ENCODE data around the gene OTUD5.
A peak's percentile ranks its signal among the peaks of the same experiment; 100 is the strongest.

The OTUD5 gene

DNA sequence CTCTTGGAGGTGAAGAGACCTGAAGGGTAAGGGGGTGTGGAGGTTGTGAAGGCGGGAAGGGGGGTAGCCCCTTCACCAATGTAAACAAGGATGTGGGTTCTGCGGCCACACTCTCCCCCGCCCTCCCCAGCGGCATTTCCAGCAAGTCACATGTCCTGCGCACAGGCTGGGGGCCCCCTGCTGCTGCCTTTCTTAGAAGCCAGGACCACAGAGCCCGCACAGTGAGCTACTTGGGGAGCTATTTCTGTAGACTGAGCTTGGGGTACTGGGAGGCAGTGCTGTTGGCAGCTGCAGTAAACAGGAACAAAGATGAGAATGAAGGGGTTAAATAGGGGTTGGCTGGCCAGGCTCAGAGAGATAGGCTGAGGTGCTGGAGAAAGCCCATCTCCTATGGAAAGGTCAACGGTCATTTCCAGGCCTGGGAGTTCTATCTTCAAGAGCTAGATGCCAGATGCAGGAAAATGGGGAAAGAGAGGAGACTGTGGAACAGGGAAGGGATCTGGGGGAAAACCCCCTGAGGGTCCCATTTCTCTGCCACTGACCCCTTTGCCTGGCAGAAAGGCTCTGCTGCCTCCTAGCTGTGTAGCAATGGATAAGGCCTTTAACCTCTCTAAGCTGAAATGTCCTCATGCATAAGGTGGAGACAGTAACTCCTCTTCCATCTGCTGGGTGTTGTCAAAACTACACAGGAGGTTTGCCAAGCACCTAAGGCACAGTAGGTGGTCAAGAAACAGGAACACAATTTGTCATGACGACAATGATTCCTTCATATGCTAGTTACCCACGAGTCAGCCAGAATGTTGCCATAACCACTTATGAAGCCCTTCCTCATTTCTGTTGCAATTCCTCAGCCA is 20.1 kb downstream of the OTUD5 start:
- DNase-seq, result peak; percentile 84 to 85

DNA sequence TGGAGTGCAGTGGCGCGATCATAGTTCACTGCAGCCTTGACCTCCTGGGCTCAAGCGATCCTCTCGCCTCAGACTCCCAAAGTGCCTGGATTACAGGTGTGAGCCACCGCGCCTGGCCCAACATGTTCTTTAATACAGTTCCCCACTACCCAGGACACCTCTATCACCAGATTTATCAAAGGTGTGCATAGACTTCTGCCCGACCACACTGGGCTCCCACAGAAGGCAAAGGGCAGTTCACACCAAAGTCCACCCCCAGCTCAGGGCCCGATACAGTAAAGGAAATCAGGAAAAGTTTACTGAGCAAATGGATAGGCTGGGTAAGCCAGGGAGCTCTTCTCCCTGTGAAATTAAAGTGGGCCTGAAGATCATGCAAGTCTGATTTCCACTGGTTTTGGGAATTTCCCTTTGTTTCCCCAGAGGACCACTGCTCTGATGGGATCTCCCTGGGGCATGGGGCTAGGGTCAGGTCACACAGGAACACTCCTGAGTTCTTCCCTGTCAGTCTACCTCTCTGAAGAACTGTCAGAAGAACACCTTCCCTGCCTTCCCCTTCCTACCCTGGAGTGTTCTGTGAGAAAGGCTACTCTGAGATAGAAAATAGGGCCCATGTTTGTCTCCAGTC is 20.9 kb downstream of the OTUD5 start:
- DNase-seq, result no peak

DNA sequence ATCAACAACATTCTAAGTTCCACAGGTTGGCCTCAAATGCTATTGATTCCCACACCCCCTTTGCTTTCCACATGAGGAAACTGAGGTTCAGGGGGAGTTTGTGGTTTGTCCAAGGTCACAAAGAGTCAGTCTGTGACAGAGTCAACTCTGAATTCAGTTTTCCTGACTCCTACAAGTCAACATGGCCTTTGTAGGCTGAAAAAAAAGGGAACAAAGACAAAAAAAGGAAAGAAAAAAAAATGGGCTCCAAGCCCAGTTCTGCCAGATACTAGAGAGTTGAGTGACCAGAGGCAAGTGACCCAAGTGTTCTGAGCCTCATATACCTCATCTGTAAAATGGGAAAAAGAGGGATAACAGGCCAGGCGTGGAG is 22.1 kb downstream of the OTUD5 start:
- DNase-seq, result no peak

DNA sequence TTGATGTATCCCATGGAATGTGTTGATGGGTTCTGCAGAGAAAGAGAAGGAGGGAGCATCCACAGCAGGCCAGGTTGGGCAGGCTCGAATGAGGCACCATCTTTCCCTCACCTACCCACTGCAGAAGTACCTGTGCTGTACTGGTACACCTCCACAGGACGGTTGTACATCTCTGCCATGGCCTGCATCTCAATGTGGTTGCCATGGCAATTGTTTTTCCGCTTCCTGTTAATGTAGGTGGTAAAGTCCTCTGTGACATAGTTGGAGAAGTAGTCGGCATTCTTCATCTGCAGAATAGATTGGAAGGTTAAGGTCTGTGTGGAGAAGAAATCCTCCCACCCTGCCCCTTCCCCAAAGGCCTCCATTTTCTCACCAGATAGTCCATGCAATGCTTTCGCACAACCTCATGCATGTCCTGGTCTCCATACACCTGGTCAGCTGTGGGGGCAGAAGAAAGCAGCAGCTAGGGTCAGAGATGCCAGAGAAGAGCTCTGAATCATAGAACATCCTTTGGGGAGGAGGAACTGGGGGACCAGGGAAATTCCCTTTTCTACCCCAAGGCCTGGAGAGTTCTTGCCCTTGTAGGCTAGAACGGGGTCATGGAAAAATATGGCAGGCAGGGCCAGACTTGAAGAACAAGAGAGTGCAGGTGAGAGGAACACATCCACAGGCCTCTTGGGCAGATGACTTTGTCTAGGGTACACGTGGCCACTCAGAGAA is 22.7 kb downstream of the OTUD5 start:
- no peak for DNase-seq

DNA sequence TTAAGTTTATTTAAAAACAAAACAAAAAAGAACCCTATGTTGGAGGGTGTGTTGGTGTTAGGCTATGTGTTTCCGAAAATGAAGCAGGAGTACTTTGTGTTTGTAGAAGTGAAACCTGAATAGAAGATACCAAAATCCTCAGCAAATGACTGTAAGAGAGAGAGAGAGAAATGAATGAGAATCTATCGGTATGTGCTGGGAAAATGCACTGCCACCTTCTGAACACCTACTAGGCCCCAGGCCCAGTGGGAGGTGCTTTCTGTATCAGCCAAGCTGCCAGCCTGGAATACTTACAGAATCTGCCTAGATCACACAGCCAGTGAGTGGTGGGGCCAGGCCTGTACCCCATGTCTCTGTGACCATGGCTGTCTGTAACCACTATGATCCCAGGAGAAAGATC is 23.6 kb downstream of the OTUD5 start:
- DNase-seq, result no peak

DNA sequence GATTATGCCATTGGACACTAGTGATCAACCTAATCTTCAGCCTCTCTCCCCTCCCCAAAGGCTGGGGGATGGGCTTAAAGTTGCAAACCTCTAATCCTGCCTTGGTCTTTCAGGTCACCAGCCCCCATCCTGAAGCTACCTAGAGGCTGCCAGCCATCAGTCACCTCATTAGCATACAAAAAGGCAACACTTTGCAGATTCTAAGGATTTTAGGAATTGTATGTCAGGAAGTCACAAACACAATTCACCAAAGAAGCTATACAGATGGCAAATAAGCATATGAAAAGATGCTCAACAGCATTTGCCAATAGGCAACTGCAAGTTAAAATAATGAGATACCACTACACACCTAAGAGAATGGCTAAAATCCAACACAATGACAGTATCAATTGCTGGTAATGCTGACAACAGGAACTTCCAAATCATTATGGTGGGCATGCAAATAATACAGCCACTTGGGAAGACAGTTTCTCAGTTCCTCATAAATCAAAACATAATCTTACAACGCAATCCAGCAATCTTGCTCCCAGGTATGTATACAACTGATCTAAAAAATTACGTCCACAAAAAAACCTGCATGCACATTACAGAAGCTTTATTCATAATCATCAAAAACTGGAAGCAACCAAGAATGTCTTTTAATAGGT is 29.5 kb downstream of the OTUD5 start:
- no peak for DNase-seq

DNA sequence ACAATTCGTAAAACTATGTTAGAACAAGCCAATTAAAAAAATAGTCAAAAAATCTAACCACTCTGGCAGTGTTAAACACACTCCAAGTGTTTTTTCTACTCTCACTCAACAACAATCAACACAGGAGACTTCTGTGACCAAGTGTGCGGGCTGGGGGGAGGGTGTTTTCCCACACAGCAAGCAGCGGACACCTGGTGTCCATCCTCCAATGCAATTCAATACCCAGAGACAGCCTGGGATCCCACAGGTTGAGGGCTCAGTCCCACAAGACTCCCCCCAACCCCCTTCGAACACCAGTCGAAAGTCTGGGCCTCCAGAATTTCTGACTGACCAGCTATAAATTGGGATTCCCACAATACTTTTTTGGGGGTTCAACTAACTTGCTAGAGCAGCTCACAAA is 30.3 kb downstream of the OTUD5 start:
- no peak for DNase-seq

DNA sequence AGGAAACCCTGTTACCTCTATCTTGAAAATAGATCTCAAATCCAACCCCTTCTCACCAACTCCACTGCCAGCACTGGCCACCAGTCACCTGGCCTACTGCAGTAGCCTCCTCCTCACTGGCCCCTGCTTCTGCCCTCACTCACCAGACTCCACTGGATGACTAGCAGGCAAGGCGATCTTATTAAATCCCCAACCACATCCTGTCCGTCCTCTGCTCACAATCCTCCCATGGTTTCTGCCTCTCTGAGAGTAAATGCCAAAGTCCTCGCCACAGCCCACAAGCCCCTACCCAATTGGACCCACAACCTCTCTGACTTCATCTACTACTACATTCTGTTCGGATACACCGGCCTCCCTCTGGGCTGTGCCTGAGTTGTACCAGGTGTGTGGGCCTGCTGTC is 33.1 kb downstream of the OTUD5 start:
- DNase-seq, result no peak

DNA sequence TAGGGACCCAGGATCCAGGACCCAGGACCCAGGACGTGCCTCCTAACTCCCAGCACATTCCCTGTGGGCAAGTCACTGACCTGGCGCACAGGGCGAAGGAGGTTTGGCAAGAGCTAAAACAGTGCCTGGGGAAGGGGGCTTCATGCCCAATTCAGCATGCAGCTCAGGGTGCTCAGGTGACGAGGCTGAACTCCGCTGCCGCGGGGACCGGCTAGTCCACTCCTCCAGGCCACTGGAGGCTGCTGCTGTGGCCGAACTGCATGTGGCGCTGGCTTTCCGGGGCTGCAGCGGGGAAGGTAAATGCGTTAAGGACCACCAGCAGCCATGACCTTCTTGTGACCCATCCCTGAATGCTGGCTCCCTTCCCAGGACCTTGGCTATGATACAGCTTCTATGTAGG is 33.6 kb downstream of the OTUD5 start:
- DNase-seq, result no peak

DNA sequence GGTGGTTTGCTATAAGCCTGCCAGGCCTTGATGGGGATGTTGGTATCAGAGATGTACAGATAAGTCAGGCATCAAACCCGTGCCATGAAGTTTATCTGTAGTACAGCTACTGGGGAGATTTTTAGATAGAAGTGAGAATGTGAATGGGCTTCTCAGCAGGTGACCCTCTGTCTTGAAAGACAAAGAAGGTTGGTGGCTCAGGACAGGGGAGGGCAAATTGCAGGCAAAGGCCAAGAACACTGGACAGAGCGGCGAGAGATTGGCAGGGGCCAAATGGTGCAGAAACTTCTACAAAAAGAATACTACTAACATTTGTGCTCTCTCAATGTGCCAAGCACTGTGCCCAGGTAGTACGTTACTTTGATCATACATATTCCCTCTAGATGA is 36.7 kb downstream of the OTUD5 start:
- DNase-seq, result no peak

DNA sequence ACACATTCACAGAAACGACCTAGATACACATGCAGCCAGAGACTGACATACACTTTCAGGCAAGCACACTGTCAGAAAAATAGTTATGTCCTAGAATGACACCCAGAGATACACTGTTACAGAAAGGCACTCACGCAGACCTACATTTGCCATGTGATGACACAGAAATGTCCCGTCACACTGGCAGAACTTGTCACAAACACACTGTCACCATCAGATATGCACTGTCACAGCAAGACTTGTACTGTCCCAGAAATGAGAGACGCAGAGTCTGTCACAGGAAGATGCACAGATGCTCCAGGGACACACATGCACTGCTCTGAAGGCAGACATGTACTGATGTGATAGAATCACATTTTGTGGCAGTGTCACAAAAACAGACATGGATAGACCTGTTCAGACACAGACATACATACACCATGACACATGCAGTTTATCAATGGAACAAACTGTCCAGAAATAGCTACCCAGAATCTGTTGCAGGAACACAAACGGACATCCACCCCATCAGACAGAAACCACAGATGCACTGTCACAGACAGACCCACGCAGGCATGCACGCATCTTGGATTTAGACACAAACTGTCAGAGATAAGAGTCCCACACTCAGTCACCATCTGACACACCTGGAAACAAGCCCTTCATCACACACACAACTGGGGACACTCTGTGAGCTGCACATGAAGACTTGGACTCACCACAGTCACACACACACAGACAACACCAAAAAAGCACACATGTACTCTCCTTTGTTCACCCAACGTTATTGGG is 37.3 kb downstream of the OTUD5 start:
- DNase-seq, result no peak

DNA sequence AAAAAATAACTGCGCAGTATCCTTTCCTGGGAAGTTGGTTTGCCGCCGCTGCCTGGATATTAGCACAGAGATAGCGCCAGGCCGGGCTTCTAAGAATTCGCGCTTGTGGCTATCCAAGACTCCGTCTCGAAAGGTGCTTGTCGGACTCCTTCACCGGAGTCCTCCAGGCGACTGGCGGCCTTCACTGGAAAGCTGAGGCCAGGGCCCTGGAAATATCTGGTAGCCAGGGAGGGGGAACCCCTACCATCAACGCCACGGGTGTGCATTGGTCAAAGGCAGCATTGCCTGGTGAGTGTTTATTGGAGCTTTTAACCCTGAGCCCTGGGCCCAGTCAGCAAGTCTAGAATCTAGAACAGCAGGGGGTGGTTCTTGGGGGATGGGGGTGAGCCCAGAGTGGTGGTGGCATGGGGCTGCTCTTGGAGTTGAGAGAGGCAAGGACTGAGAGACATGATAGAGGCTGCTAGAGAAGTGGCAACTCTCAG is 38.0 kb downstream of the OTUD5 start:
- no peak for DNase-seq

DNA sequence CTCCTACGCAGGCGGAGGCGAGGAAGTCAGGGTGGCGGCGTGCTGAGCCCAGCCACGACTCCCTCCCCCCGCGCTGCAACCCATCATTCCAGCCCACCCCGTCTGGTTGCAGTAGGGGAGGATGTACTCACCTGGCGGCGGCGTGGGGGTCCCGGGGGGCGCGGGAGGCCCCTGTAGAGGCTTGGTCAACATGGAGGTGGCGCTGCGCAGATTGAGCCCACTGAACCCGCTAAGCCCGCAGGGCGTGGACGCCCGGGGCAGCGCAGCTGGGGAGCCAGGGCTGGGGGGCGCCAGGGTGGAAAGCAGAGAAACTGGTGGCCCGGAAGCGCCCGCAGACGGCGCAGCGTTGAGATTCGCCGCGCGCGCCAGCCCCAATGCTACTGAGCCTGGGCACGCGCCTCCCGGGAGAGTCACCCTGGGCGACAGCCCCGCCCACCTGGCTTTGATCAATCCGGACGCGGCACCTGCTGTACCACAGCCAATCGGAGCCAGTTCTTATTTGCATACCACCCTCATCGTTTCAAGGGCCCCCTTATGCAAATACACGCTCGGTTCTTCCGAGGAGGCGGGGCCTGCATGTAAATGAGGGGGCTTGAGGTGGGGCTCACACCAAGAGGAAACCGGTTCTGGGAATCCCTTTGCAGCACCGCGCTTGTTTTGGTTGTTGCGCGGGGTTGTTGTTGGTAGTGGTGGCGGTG is 38.6 kb downstream of the OTUD5 start, which contains the start of gene PIM2:
PIM2 (minus strand) TSS at position 382 of the 698 bp plus-strand sequence; CDS start at position 192, 190 bp downstream.
- DNase-seq, result peak; percentile 88 to 91

DNA sequence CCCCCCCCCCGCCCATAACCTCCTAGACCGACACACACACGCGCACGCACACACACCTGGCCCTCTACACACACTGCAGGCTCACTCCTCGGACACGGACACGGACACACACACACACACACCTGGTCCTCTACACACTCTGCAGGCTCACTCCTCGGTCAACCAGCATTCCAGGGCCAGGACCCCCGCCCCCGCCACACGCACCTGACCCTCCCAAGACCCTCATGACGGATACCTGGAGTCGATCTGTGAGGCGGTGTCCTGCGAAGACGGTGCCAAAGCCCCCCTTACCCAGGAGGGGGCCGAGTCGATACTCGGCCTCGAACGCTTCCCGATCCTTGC is 39.1 kb downstream of the OTUD5 start:
- DNase-seq, result no peak

DNA sequence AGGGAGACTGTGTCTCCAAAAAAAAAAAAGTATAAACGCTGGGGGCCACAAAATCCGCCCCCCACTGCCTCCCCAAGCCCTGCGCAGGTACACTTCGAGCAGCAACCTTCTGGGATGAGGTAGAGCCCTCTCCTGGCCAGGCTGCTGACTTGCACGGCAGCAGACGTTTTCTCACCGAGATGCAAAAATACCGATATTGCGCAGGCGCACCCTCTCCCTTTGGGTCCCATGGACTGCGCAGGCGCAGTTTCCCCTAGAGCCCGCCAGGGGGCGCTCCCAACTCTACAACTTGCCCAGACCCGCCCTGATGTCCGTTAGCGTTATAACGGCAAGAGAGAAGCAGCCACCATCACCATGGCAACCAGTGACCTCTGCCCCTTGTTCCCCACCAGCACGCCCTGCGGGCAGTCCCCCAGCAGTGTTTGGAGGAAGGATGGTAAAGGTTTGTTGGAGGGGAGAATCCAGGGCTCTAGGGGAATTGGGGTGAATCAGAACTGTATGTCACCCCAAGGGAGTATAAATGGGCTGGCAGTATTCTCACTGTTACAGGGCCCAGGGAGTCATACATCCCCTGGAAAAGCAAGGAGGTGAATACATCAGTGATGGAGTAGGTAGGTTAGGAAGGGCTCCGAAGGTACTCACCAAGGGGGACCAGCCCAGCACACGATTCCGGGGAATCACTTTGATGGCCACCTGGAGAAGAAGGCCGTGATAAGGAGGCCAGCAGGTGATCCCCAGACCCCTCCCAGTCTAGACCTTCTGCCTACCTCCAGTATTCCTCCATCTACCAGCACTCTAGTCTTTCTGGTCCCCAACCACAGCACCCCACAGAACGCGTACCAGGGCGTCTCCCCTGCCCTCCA is 40.0 kb downstream of the OTUD5 start:
- peak; percentile 83 to 84 for DNase-seq

DNA sequence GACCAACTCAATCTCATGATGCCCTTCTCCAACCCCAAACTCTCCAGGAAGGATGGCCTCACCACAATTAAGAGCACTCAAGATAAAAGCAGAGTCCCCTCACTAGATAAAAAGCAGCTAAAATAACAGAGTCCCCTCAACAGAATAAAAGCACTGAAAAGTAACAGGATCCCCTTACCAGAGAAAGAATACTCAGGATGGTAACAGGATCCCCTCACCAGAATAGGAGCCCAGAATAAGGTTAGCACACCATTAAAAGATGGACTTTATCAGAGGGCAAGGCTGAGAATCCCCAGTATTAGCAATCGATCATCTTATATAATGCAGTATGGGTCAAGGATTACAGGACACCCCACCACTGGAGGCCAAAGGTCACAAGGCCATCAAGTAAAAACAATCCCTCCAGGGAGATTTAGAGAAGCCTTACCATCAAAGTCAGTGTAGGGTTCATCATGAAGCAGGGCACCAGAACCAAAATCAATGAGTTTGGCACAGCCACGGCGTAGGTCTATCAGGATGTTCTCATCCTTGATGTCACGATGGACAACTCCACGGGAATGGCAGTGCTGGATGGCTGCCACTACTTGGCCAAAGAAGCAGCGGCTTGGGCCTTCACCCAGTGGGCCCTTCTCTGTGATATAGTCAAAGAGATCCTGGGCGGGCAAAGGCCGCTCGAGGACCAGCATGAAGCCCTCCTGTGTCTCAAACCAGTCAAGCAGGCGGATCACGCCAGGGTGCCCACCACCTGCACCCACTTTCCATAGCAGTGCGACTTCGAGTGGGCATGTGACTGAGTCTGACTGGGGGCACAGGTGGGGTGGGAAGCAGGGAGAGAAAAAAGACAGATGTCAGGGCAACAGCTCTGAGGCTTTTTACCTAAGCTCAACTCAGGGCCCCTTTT is 42.6 kb downstream of the OTUD5 start:
- no peak for DNase-seq

DNA sequence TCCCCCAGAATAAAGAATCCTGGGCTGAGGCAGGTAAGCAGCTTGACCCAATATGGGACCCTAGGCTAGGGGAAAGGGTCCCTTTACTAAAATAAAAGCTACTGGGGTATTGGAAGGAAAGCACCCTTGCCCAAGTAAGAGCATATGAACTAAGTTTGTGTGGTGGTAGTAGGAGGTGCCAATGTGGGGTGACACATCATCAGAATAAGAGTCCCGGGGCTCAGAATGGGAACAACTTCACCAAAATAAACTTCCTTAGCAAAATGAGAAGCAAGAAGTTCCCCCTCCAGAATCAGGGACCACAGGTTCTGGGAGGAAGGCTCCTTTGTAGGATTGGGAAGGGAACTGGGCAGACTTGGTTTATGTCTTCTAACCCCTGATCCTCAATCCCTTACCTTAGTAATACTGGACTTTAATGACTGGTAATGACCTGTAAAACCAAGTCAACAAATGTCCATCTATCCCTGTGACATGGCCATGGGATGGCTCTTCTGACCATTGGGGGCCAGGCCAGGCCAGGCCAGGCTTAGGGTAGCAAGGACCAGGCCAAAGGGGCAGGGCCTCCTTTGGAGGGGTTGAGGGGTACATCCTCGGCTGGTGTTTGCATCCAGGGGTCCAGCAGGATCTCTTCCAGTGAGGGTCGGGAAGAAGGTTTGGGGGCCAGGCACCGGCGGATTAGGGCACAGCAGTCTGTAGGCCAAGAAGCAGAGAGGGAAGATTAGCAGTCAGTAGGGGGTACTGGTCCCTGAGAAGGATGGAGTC is 43.6 kb downstream of the OTUD5 start:
- DNase-seq, result no peak

DNA sequence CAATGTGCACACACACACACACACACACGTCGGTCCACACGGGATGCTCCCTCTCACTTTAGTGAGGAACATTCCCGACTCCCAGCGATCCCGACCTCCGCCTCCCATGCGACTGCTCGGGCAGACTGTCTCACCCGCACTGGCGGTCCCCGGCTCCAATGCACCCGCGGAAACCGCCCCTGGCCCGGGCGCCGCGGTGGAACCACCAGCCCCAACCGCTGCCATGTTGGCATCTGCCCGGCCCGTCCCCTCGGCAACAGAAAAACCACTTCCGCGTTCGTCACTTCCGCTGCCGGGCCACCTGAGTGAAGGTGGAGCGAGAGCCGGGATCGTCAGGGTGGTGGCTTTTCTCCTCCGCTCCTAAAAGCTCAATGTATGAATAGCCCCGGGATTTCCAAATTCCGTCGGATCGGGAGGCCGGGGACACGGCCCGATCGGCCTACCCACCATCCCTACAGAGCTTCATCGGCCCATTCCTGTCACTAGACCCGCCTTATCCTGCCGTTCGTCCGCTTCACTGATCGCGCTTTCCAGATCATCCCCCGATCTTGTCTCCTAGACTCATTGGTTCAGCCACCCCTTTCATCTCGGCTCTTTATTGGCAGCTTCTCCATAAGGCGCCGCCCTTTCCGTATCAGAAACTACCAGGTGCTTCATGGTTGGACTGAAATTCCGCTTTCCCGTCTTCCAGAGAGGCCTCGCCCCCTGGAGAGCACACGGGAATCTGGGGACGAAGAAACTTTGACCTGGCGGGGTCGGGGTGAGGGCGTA is 45.8 kb downstream of the OTUD5 start, which contains the start of gene SLC35A2:
SLC35A2 (minus strand) TSS at position 235 of the 771 bp plus-strand sequence; CDS start at position 225, 10 bp downstream.
- peak; percentile 81 to 85 for DNase-seq
